Measurements from ENCODE around the gene GPR75.

GPR75 gene

DNA sequence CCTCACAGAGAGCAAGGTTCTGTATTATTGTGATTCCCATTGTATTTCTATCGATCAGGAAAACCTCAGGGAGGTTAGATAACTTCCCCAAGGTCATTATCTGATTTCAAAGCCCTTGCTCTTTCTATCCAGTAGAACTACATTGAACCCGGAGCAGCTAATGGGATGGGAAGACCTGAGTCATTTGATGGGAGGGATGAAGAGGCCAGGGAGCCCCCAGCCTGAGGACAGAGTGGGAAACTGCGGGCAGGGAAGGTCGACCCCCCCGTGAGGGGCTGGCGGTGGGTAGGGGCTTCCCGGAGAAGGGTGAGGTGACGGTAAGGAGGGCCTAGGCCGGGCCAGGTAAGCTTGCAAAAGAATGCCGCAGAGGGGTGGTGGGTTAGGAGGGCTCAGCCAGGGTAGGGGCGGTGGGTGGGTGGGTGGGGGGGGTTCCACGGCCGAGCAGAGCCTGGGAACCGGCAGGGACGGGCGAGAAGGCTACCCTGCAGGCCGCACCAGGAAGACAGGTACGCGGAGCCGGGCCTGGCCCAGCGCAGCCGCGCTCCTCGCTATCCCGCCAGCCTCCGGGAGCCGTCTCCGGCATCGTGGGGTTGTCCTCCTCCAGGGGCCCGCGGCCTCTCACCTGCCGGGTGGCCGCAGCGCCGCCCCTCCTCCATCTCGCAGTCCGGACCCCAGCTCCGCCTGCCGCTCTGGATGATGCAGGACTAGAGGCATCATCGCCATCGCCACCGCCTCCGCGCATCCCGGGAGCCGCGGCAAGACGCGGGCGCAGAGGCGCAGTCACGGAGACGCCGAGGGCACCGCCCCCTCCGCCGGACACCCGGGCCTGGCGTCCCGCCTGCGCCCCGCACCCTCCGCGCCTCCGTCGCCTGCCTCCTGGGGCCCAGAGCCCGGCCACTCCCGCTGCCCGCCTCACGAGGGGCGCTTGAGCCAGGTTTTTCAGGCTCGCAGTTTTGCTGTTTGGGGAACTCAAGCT, at the start of gene GPR75:
Gene GPR75, minus strand, starts transcription at position 762 of the 976 bp plus-strand sequence. CDS start 5,211 bp downstream, outside the sequence.
- no peak for DNase-seq (ENCODE audit: low read depth)
- H3K4me3 ChIP-seq (ENCODE audit: low read depth, low read length), result no peak within 1 kb of the TSS
- TF ChIP-seq, protein P1, sequence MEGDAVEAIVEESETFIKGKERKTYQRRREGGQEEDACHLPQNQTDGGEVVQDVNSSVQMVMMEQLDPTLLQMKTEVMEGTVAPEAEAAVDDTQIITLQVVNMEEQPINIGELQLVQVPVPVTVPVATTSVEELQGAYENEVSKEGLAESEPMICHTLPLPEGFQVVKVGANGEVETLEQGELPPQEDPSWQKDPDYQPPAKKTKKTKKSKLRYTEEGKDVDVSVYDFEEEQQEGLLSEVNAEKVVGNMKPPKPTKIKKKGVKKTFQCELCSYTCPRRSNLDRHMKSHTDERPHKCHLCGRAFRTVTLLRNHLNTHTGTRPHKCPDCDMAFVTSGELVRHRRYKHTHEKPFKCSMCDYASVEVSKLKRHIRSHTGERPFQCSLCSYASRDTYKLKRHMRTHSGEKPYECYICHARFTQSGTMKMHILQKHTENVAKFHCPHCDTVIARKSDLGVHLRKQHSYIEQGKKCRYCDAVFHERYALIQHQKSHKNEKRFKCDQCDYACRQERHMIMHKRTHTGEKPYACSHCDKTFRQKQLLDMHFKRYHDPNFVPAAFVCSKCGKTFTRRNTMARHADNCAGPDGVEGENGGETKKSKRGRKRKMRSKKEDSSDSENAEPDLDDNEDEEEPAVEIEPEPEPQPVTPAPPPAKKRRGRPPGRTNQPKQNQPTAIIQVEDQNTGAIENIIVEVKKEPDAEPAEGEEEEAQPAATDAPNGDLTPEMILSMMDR (IDR thresholded peaks at IDR 0.05; ENCODE audit: low read depth, low read length, missing control alignments), result no peak

DNA sequence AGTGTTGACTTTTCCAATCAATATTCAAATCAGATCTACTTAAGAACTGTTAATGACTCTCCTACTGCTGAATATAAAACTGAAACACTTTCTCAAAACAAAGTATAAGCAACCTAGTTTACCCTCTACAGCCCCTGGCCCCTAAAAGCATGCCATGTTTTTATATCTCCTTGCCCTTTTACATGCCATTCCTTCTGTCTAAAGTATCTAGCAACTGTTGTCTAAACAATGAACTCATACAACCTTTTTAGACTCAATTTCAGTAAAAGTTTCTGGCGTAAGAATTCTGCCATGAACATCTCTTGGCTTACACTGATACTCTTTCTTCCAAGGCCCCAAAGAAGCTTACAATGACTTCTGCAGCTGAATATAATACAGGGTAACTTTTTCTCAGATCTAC, 47.8 kb upstream of the GPR75 start:
- H3K4me3 ChIP-seq (ENCODE audit: low read depth, low read length), result no peak overlapping the region
- no peak for DNase-seq (ENCODE audit: low read depth)
- TF ChIP-seq, protein P1 (IDR thresholded peaks at IDR 0.05; ENCODE audit: low read depth, low read length, missing control alignments), result no peak

DNA sequence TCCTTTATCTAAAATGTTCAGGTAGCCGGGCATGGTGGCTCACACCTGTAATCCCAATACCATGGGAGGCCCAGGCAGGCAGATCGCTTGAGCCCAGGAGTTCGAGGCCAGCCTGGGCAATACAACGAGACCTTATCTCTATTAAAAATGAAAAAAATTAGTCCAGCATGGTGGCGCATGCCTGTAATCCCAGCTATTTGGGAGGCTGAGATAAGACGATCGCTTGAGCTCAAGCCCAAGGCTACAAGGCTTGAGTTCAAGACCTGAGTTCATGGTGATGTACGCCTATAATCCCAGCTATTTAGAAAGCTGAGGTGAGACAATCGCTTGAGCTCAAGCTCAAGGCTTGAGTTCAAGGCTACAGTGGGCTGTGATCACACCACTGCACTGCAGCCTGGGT, 45.6 kb upstream of the GPR75 start:
- DNase-seq (ENCODE audit: low read depth), result no peak
- TF ChIP-seq, protein P1 (IDR thresholded peaks at IDR 0.05; ENCODE audit: low read depth, low read length, missing control alignments), result no peak
- no peak overlapping the region for H3K4me3 ChIP-seq (ENCODE audit: low read depth, low read length)

DNA sequence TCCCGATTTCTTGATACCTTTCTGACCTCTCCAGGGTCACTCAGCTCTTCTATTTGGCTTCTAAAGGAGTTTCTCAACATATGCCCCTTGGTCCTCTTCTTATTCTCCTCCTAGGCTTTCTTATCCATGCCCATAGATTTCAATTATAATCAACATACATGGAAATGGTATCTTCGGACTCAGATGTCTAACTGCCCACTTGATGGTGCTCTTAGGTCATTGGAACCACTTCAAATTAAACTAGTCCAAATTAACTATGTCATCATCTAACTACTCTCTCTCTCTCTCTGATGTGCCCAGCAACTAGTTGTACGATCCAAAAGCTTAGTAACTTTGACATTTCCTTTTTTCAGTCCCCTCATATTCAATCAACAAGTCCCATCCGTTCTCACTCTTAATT, 43.2 kb upstream of the GPR75 start:
- no peak for DNase-seq (ENCODE audit: low read depth)
- no peak overlapping the region for H3K4me3 ChIP-seq (ENCODE audit: low read depth, low read length)
- TF ChIP-seq, protein P1 (IDR thresholded peaks at IDR 0.05; ENCODE audit: low read depth, low read length, missing control alignments), result no peak

DNA sequence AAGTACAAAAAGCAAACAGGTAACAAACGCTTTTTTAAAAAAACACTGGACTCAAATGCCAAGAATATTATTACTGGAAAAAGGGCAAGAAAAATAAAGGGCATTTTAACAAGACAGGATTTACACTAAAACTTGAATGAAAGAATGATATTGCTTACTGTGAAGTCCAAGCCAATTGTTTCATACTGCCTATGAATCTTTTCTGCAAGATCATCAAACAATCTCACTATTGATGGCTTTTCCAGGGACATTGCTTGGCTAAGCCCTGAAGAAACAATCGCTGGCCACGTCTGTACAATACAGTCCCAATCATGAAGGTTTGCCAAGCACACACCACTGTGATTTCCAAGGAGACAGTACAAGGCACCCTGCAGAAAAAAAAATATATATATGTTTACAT, 41.4 kb upstream of the GPR75 start:
- H3K4me3 ChIP-seq (ENCODE audit: low read depth, low read length), result no peak overlapping the region
- DNase-seq (ENCODE audit: low read depth), result no peak
- TF ChIP-seq, protein P1 (IDR thresholded peaks at IDR 0.05; ENCODE audit: low read depth, low read length, missing control alignments), result no peak

DNA sequence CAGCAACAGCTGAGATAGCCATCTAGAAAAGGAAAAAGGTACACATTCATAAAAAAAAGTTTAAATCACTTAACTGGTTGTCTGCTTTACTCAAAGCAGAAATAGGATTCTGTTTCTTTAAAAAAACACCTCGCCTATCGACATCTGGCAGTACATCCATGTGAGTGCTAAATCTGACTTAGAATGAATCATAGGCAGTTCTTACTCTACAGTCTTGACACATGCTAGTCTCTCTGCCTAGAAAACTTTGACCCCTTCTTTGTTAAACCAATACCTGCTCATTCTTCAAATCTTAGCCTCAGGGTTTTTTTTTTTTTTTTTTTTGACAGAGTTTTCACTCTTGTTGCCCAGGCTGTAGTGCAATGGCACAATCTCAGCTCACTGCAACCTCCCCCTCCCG, 37.1 kb upstream of the GPR75 start:
- no peak for DNase-seq (ENCODE audit: low read depth)
- no peak overlapping the region for H3K4me3 ChIP-seq (ENCODE audit: low read depth, low read length)
- TF ChIP-seq, protein P1 (IDR thresholded peaks at IDR 0.05; ENCODE audit: low read depth, low read length, missing control alignments), result no peak

All from GM12864 (cell line).